ELF-1 (cell line): ENCODE measurements around the gene AK8.

Experiments used
- DNase-seq: peaks from one replicate; pipeline ENCODE4 v3.0.0-alpha.2; 2016; ENCODE audit warnings: low read depth, low spot score

Gene AK8

GRCh38 chr9:132826621-132827365, 51.3 kb downstream of the AK8 start:
- DNase-seq, result no peak

- DNase-seq, result no peak
These were observed 52.0 kb downstream of the AK8 start for GRCh38 chr9:132826131-132826530.

- no peak for DNase-seq
These were observed 52.7 kb downstream of the AK8 start for GRCh38 chr9:132825430-132825829.

- no peak for DNase-seq
These were observed 53.1 kb downstream of the AK8 start for GRCh38 chr9:132824951-132825350.

GRCh38 chr9:132824151-132824550, 53.9 kb downstream of the AK8 start:
- DNase-seq, result no peak

- DNase-seq, result no peak
These were observed 54.5 kb downstream of the AK8 start for GRCh38 chr9:132823370-132824145.

- no peak for DNase-seq
These were observed 57.7 kb downstream of the AK8 start for GRCh38 chr9:132820169-132820944.

GRCh38 chr9:132818588-132818987, 59.5 kb downstream of the AK8 start:
- DNase-seq, result no peak

- no peak for DNase-seq
These were observed 63.1 kb downstream of the AK8 start for GRCh38 chr9:132814937-132815336.

GRCh38 chr9:132813115-132813771, 64.8 kb downstream of the AK8 start:
- no peak for DNase-seq

- DNase-seq, result no peak
These were observed 66.1 kb downstream of the AK8 start for GRCh38 chr9:132811985-132812384.

- no peak for DNase-seq
These were observed 67.8 kb downstream of the AK8 start for GRCh38 chr9:132810314-132810713.

GRCh38 chr9:132809677-132810271, 68.3 kb downstream of the AK8 start:
- no peak for DNase-seq

- DNase-seq, result no peak
These were observed 69.4 kb downstream of the AK8 start for GRCh38 chr9:132808645-132809044.

- DNase-seq, result peak; percentile 85
These were observed 71.2 kb downstream of the AK8 start for GRCh38 chr9:132806723-132807421.

GRCh38 chr9:132806306-132806705, 71.8 kb downstream of the AK8 start:
- no peak for DNase-seq

- DNase-seq, result no peak
These were observed 73.3 kb downstream of the AK8 start for GRCh38 chr9:132804576-132805295.

- DNase-seq, result no peak
These were observed 75.8 kb downstream of the AK8 start for GRCh38 chr9:132802121-132802795.

- no peak for DNase-seq
These were observed 76.4 kb downstream of the AK8 start for GRCh38 chr9:132801659-132802058.
